CD4-positive, alpha-beta T cell (primary cell): ENCODE data around the gene CAPS. TPM values are rescaled to one million over a fixed set of nuclear protein-coding genes. Genes with fewer than 3 reads are reported as not detected.
"Not testable (repeated sequence)": the region's sequence is repeated elsewhere in the genome, so short reads cannot be mapped to it uniquely, and the experiment has no call there.

Experiments
- ATAC-seq: fragments of 200-7000 bp; cut with Tn5 transposase; one replicate; pipeline ENCODE4 v1.10.0; 2022; ENCODE audit warnings: mild to moderate bottlenecking; ENCODE audit not compliant: poor library complexity
- CTCF ChIA-PET: fragments of 350-600 bp; sonication (Branson Sonifier 250); formaldehyde crosslinking; loops from one replicate; lab custom pipeline; 2021; ENCODE audit warnings: antibody characterized with exemption, inconsistent platforms; lab: Charles Lee
- POLR2A ChIA-PET: fragments of 350-600 bp; sonication (Branson Sonifier 250); formaldehyde crosslinking; loops from one replicate; lab custom pipeline; 2021; ENCODE audit warnings: antibody characterized with exemption, inconsistent platforms; lab: Charles Lee
- DNase-seq, 14 experiments: peaks; one replicate each; pipeline ENCODE4 v3.0.0-alpha.2; 2013 to 2020; ENCODE audit warnings: mixed read lengths in 2 of 14
- H3K27ac ChIP-seq, 2 donors: one replicate each; pipeline versions ENCODE4 v1.5.1 to v1.7.0; 2013; ENCODE audit warnings: low read length in 2 of 2, low read depth in 1 of 2, mild to moderate bottlenecking in 1 of 2
- H3K27me3 ChIP-seq, 2 experiments: 1 replicate in 1 of 2; 2 replicates in 1 of 2; pipeline versions ENCODE4 v1.6.1 to v1.7.0; 2013; ENCODE audit warnings: low read length in 2 of 2, control low read depth in 1 of 2, mild to moderate bottlenecking in 1 of 2, moderate library complexity in 1 of 2; ENCODE audit not compliant: insufficient read depth in 2 of 2, control insufficient read depth in 1 of 2
- H3K36me3 ChIP-seq: one replicate; pipeline ENCODE4 v1.6.1; 2013; ENCODE audit warnings: low read length, control low read depth; ENCODE audit not compliant: insufficient read depth
- H3K4me1 ChIP-seq: one replicate; pipeline ENCODE4 v1.6.1; 2013; ENCODE audit warnings: low read length, control low read depth; ENCODE audit not compliant: insufficient read depth
- H3K4me3 ChIP-seq: one replicate; pipeline ENCODE4 v1.5.1; 2013; ENCODE audit warnings: mild to moderate bottlenecking, low read length, moderate library complexity
- H3K9me3 ChIP-seq, 2 experiments: 1 replicate in 1 of 2; 2 replicates in 1 of 2; pipeline versions ENCODE4 v1.6.1 to v1.7.0; 2013; ENCODE audit warnings: low read length in 2 of 2, mild to moderate bottlenecking in 2 of 2, control low read depth in 1 of 2, moderate library complexity in 1 of 2; ENCODE audit not compliant: control insufficient read depth in 1 of 2, insufficient read depth in 1 of 2
- H3K27ac Mint-ChIP-seq: one replicate; pipeline ENCODE4 v1.8.0; 2020; ENCODE audit warnings: mixed read lengths
- H3K27me3 Mint-ChIP-seq: one replicate; pipeline ENCODE4 v1.8.0; 2021; ENCODE audit warnings: mixed read lengths
- H3K36me3 Mint-ChIP-seq: one replicate; pipeline ENCODE4 v1.8.0; 2021; ENCODE audit warnings: low read depth, mixed read lengths
- H3K4me1 Mint-ChIP-seq: one replicate; pipeline ENCODE4 v1.8.0; 2021; ENCODE audit warnings: low read depth, mixed read lengths
- H3K4me3 Mint-ChIP-seq: one replicate; pipeline ENCODE4 v1.8.0; 2020; ENCODE audit warnings: mild to moderate bottlenecking, mixed read lengths
- H3K9me3 Mint-ChIP-seq: one replicate; pipeline ENCODE4 v1.8.0; 2020; ENCODE audit warnings: mixed read lengths
- intact Hi-C, 2 experiments: fragments of 100-400 bp; cut with DNase I in 1 of 2; cut with micrococcal nuclease in 1 of 2; formaldehyde crosslinking; loops; one replicate each; pipeline versions ENCODE4 v1.15.1 to v1.9.0; 2023 to 2025; cut with DNase I, micrococcal nuclease
- total RNA-seq, 174 experiments: library from RNA in 2 of 174; stranded (reverse) in 2 of 174; gene quantifications; one replicate each; pipeline ENCODE4 v1.2.3 and lab custom pipeline; 2021 to 2026
- TF ChIP-seq, protein P1 (sequence below): fragments of 200-600 bp; IDR thresholded peaks from one replicate; pipeline ENCODE4 v1.8.0; 2022; ENCODE audit warnings: antibody characterized with exemption, mild to moderate bottlenecking

The CAPS gene
- total RNA-seq, 2 experiments from 2014 or later: 43.2 to 44.2 TPM

- peaks cover 15% of the 10 kb centered on the region for H3K27me3 Mint-ChIP-seq
- ChIA-PET CTCF (no interaction called here), POLR2A (no interaction called here)
- H3K9me3 ChIP-seq: no peaks in the 10 kb centered on the region
- no peaks in the 10 kb centered on the region for H3K9me3 Mint-ChIP-seq
- TF ChIP-seq, protein P1, sequence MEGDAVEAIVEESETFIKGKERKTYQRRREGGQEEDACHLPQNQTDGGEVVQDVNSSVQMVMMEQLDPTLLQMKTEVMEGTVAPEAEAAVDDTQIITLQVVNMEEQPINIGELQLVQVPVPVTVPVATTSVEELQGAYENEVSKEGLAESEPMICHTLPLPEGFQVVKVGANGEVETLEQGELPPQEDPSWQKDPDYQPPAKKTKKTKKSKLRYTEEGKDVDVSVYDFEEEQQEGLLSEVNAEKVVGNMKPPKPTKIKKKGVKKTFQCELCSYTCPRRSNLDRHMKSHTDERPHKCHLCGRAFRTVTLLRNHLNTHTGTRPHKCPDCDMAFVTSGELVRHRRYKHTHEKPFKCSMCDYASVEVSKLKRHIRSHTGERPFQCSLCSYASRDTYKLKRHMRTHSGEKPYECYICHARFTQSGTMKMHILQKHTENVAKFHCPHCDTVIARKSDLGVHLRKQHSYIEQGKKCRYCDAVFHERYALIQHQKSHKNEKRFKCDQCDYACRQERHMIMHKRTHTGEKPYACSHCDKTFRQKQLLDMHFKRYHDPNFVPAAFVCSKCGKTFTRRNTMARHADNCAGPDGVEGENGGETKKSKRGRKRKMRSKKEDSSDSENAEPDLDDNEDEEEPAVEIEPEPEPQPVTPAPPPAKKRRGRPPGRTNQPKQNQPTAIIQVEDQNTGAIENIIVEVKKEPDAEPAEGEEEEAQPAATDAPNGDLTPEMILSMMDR: no peak
- intact Hi-C loops: no loop called here
- H3K36me3 Mint-ChIP-seq: no peaks in the 10 kb centered on the region
- no peaks in the 10 kb centered on the region for H3K36me3 ChIP-seq
- no peak overlapping the region for H3K4me3 ChIP-seq
- no peak overlapping the region for H3K4me3 Mint-ChIP-seq
- no peak for ATAC-seq
- no peak overlapping the region for H3K27ac ChIP-seq
- H3K27ac Mint-ChIP-seq: no peak overlapping the region
- H3K27me3 ChIP-seq: peaks cover 20 to 24% of the 10 kb centered on the region in 2 experiments
- no peaks in the 10 kb centered on the region for H3K4me1 Mint-ChIP-seq
- H3K4me1 ChIP-seq: no peaks in the 10 kb centered on the region
- DNase-seq: no peak
These were observed 33.4 kb upstream of the CAPS start for GRCh38 chr19:5880604-5881078.

DNA sequence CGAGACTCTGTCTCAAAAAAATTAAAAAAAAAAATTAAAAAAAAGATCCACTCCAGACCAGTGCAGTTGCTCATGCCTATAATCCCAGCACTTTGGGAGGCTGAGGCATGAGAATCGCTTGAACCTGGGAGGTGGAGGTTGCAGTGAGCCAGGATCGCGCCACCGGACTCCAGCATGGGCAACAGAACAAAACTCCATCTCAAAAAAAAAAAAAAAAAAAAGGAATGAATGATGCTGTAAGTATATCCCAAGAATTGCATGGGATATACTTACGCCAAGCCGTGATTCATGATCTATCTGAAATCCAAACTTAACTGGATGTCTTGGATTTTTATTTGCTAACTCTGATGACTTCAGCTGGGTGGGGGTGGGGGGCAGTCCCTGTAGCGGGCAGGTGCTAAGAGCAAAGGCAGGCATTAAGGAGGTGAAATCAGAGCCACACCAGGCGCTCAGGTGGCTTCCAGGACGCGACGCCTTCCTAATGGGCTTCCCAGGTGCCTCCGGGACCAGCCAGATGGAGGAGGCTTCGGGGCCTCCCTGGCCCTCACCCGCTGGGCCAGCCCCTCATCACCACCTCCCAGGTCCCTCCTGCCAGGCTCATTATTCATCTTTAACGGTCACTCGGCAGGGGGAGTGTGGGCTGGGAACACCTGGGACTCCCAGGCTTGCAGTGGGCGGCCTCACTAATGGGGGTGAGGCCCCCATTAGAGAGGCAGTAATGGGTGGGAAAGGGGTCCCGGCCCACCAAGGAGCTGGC is 32.3 kb upstream of the CAPS start:
- intact Hi-C loops: no loop called here
- H3K9me3 Mint-ChIP-seq: no peaks in the 10 kb centered on the region
- POLR2A ChIA-PET: no interaction called here

DNA sequence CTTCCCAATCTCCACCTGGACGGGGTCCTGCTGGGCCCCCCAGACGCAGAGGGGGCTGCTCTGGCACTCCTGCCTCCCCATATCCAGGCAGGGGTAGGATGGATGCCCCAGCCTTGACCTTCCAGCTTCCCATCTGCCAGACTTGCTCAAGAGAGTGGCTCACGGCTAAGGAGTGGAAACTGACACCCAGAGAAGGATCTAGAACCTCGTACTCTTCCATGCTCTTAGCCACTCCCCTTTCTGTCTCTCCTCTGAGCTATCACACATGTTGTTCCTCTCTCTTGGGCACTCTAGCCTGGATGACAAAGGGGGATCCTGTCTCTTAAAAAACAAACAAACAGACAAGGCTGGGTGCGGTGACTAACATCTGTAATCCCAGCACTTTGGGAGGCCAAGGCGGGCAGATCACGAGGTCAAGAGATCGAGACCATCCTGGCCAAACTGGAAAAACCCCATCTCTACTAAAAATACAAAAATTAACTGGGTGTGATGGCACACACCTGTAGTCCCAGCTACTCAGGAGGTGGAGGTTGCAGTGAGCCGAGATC is 31.6 kb upstream of the CAPS start:
- CTCF ChIA-PET: no interaction called here

More for the DNA sequence above, 32.3 kb upstream of the CAPS start:
- ATAC-seq (no peak), DNase-seq (no peak)
- Mint-ChIP-seq H3K27me3 (peaks cover 15% of the 10 kb centered on the region), H3K27ac (no peak overlapping the region), H3K4me3 (no peak overlapping the region), H3K36me3 (no peaks in the 10 kb centered on the region), H3K4me1 (no peaks in the 10 kb centered on the region)
- TF ChIP-seq, protein P1: no peak
- CTCF ChIA-PET: interaction anchor here (0.6 kb wide), 1 partner anchor 1675 kb away, joined by 3 read pairs; no protein-coding TSS in a partner anchor
- Histone ChIP-seq H3K27me3 (peaks cover 19 to 20% of the 10 kb centered on the region in 2 experiments), H3K27ac (no peak overlapping the region), H3K4me1 (no peaks in the 10 kb centered on the region), H3K9me3 (no peaks in the 10 kb centered on the region), H3K4me3 (no peak overlapping the region), H3K36me3 (no peaks in the 10 kb centered on the region)

DNA sequence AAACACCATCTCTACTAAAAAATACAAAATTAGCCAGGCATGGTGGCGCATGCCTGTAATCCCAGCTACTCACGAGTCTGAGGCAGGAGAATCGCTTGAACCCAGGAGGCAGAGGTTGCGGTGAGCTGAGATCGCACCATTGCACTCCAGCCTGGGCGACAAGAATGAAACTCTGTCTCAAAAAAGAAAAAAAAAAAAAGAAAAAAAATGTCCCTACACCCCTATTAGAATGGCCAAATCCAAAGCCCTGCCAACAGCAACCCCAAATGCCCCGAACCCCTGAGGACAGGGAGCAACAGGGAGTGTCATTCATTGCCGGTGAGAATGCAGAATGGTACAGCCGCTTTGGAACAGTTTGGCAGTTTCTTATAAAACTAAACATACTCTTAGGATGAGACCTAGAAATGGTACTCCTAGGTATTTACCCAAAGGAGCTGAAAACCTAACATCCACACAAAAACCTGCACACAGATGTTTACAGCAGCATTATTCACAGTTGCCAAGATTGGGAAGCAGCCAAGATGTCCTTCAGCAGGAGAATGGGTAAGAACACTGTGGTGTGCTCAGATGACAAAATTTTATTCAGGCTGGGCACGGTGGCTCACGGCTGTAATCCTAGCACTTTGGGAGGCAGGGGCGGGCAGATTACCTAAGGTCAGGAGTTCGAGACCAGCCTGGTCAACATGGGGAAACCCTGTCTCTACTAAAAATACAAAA is 30.7 kb upstream of the CAPS start:
- intact Hi-C loops, H3K36me3 Mint-ChIP-seq, H3K4me3 Mint-ChIP-seq, H3K4me1 ChIP-seq, DNase-seq, CTCF ChIA-PET, POLR2A ChIA-PET, H3K9me3 Mint-ChIP-seq, H3K27ac ChIP-seq, H3K4me1 Mint-ChIP-seq, H3K36me3 ChIP-seq, H3K27ac Mint-ChIP-seq, H3K9me3 ChIP-seq, ATAC-seq, H3K4me3 ChIP-seq: not testable (repeated sequence)
- peaks cover 15% of the 10 kb centered on the region for H3K27me3 Mint-ChIP-seq
- H3K27me3 ChIP-seq: peaks cover 12 to 17% of the 10 kb centered on the region in 2 experiments

More for the DNA sequence above, 31.6 kb upstream of the CAPS start:
- DNase-seq (no peak), ATAC-seq (no peak)
- Histone ChIP-seq H3K27me3 (peaks cover 18 to 20% of the 10 kb centered on the region in 2 experiments), H3K4me3 (no peak overlapping the region), H3K27ac (no peak overlapping the region), H3K9me3 (no peaks in the 10 kb centered on the region), H3K36me3 (no peaks in the 10 kb centered on the region), H3K4me1 (no peaks in the 10 kb centered on the region)
- H3K9me3 Mint-ChIP-seq: no peaks in the 10 kb centered on the region
- no peak overlapping the region for H3K4me3 Mint-ChIP-seq
- POLR2A ChIA-PET: no interaction called here
- intact Hi-C loops: no loop called here
- peaks cover 15% of the 10 kb centered on the region for H3K27me3 Mint-ChIP-seq
- H3K4me1 Mint-ChIP-seq: no peaks in the 10 kb centered on the region
- TF ChIP-seq, protein P1: no peak
- H3K36me3 Mint-ChIP-seq: no peaks in the 10 kb centered on the region
- no peak overlapping the region for H3K27ac Mint-ChIP-seq
